ENCODE data around the gene KCTD5.

- TF ChIP-seq EZH2 (IDR thresholded peaks at IDR 0.05; ENCODE audit: insufficient read depth, low read length) (no peak), CTCF (IDR thresholded peaks at IDR 0.05; ENCODE audit: insufficient read depth, low read depth, low read length) (no peak)
These were observed 41.9 kb downstream of the KCTD5 start for GRCh38 chr16:2724088-2724676.
